RWPE2 (cell line): Measurements from ENCODE around the gene KCNG3.

ENCODE experiments used
- ATAC-seq: fragments of 200-7000 bp; cut with Tn5 transposase; 3 replicates; pipeline ENCODE4 v1.9.1; 2021; ENCODE audit warnings: low read depth
- DNase-seq: peaks from one replicate; pipeline ENCODE4 v3.0.0-alpha.2; 2020; ENCODE audit warnings: low spot score
- H3K27ac ChIP-seq: fragments of 450-650 bp; 2 replicates; pipeline ENCODE4 v1.5.1; 2017; ENCODE audit warnings: mild to moderate bottlenecking; ENCODE audit not compliant: poor library complexity, severe bottlenecking
- H3K27me3 ChIP-seq: fragments of 250-450 bp; sonication (Bioruptor Pico); 2 replicates; pipeline ENCODE4 v1.5.1; 2021; ENCODE audit warnings: mild to moderate bottlenecking, moderate library complexity; ENCODE audit not compliant: insufficient read depth, poor library complexity, severe bottlenecking
- H3K36me3 ChIP-seq: fragments of 250-450 bp; sonication (Bioruptor Pico); 2 replicates; pipeline ENCODE4 v1.5.1; 2020; ENCODE audit warnings: low read depth, mild to moderate bottlenecking, moderate library complexity
- H3K4me1 ChIP-seq: fragments of 250-450 bp; sonication (Bioruptor Pico); 2 replicates; pipeline ENCODE4 v1.5.1; 2021; ENCODE audit warnings: mild to moderate bottlenecking, moderate library complexity; ENCODE audit not compliant: insufficient read depth, poor library complexity, severe bottlenecking
- H3K4me3 ChIP-seq: fragments of 250-450 bp; sonication (Bioruptor Pico); 2 replicates; pipeline ENCODE4 v1.5.1; 2021; ENCODE audit warnings: mild to moderate bottlenecking, moderate library complexity; ENCODE audit not compliant: severe bottlenecking
- H3K9me3 ChIP-seq: fragments of 250-450 bp; sonication (Bioruptor Pico); 2 replicates; pipeline ENCODE4 v1.5.1; 2021; ENCODE audit warnings: mild to moderate bottlenecking, moderate library complexity; ENCODE audit not compliant: severe bottlenecking
- TF ChIP-seq, protein P1 (sequence below): fragments of 450-650 bp; IDR thresholded peaks from one replicate; pipeline ENCODE4 v1.5.1; 2017; ENCODE audit warnings: mild to moderate bottlenecking, moderate library complexity; ENCODE audit not compliant: poor library complexity, severe bottlenecking

KCNG3 gene

DNA sequence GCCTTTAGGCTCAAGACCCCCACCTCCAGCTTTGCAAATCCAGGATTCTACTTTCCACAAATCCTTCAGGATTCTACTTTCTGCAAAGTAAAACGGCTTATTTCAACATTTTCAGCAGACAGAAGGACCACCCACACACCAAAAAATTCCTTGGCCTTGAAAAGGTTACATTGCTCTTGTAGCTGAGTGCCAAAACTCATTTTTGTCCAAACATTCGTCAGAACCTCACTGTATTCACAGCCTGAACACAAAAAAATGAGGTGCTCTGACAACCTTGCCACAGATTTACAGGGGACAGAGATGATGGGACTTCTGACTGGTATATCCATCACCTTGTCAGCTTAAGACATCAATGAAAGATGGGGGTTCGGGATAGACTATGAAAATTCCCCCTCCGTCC, 69.7 kb downstream of the KCNG3 start:
- ATAC-seq: no peak

DNA sequence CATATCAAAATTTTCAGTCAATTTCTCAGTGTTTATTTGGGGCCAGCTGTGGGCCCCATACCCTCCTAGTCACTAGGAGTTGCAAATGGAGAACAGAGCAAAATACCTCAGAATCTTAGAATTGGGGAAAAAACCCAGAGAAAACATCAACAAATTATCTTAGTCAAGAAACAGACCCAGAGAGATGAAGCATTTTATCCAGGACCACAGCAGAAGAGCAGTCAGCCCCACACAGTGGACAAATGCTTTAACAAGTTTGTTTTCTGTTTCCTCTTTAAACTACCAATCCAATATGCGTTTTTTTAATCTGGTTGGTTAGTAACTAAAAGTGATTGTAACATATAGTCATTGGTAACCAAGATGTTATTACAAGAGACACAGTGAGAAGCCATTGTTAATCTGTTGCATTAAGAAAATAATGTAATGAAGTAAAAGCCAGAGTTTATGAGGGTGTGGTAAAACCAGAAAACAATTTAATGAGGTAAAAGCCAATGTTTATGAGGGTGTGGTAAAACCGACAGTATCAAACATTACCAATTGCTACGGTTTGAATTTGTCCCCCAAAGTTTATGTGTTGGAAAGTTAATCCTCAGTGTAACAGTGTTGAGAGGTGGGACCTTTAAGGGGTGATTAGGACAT, 72.1 kb downstream of the KCNG3 start:
- ATAC-seq: no peak
- DNase-seq: no peak
- H3K9me3 ChIP-seq: no peaks in the 10 kb centered on the region
- no peak overlapping the region for H3K4me3 ChIP-seq
- H3K27ac ChIP-seq: no peak overlapping the region
- H3K27me3 ChIP-seq: peaks cover 2% of the 10 kb centered on the region
- peaks cover 8% of the 10 kb centered on the region for H3K4me1 ChIP-seq
- H3K36me3 ChIP-seq: no peaks in the 10 kb centered on the region
- TF ChIP-seq, protein P1, sequence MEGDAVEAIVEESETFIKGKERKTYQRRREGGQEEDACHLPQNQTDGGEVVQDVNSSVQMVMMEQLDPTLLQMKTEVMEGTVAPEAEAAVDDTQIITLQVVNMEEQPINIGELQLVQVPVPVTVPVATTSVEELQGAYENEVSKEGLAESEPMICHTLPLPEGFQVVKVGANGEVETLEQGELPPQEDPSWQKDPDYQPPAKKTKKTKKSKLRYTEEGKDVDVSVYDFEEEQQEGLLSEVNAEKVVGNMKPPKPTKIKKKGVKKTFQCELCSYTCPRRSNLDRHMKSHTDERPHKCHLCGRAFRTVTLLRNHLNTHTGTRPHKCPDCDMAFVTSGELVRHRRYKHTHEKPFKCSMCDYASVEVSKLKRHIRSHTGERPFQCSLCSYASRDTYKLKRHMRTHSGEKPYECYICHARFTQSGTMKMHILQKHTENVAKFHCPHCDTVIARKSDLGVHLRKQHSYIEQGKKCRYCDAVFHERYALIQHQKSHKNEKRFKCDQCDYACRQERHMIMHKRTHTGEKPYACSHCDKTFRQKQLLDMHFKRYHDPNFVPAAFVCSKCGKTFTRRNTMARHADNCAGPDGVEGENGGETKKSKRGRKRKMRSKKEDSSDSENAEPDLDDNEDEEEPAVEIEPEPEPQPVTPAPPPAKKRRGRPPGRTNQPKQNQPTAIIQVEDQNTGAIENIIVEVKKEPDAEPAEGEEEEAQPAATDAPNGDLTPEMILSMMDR: no peak

More for the DNA sequence above, 69.7 kb downstream of the KCNG3 start:
- TF ChIP-seq, protein P1: no peak
- Histone ChIP-seq H3K4me3 (no peak overlapping the region), H3K4me1 (peaks cover 8% of the 10 kb centered on the region), H3K9me3 (no peaks in the 10 kb centered on the region), H3K27ac (no peak overlapping the region), H3K36me3 (no peaks in the 10 kb centered on the region), H3K27me3 (no peaks in the 10 kb centered on the region)
- no peak for DNase-seq

DNA sequence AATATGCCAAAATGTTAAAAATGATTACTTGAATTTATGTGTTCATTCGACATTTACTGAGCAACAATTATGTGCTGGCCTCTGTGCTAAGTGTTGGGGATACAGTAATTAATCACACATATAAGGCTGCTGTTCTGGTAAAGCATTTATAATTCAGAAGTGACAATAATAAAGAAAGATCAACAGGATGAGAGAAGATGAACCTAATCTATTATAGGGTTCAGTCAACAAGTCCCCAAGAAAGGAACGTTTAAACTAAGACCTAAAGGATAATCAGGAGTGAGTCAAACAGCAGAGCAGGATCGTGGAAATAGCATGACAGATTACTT, 72.7 kb downstream of the KCNG3 start:
- peaks cover 2% of the 10 kb centered on the region for H3K27me3 ChIP-seq
- H3K4me1 ChIP-seq: peaks cover 8% of the 10 kb centered on the region
- TF ChIP-seq, protein P1: no peak
- no peak for ATAC-seq
- no peak overlapping the region for H3K27ac ChIP-seq
- no peak overlapping the region for H3K4me3 ChIP-seq
- no peaks in the 10 kb centered on the region for H3K9me3 ChIP-seq
- DNase-seq: no peak
- no peaks in the 10 kb centered on the region for H3K36me3 ChIP-seq

DNA sequence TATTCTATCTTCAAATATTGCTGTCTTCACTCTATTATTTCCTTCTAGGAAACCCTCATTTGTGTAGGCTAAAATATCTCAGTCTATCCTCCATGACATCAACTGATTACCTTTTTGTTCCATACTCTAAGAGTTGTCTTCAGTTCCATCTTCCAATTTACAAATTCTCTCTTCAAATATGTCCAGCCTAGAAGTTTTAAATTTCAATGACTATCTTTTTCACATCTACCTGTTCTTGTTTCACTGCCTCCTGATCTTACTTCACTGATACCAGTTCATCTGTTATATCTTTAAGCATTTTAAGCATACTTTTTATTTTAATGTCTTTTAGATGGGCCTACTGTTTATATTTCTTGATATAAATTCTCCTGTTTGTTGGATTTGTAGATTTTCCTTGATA, 79.1 kb downstream of the KCNG3 start:
- H3K27me3 ChIP-seq: peaks cover 2% of the 10 kb centered on the region
- H3K4me1 ChIP-seq: no peaks in the 10 kb centered on the region
- no peak overlapping the region for H3K27ac ChIP-seq
- no peak for DNase-seq
- H3K9me3 ChIP-seq: peaks cover 3% of the 10 kb centered on the region
- ATAC-seq: no peak
- no peaks in the 10 kb centered on the region for H3K36me3 ChIP-seq
- TF ChIP-seq, protein P1: no peak
- H3K4me3 ChIP-seq: no peak overlapping the region

DNA sequence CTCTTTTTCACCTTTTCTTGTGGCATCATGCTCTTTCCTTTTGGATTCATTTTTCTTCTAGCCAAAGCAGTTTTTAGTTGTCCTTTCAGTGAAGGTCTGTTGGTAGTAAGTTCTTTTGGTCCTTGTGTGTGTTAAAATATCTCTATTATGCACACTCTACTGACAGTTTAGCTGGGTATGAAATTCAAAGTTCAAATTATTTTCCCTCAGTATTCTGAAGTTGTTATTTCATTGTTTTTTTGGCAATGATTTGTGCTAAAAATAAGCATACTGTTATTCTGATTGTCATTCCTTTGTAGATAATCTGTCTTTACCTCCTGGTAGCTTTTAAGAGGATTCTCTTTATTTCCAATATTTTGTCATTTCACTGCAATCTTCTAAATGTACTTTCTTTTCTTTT, 79.6 kb downstream of the KCNG3 start:
- H3K27me3 ChIP-seq: peaks cover 2% of the 10 kb centered on the region
- peaks cover 3% of the 10 kb centered on the region for H3K9me3 ChIP-seq
- no peaks in the 10 kb centered on the region for H3K36me3 ChIP-seq
- H3K4me1 ChIP-seq: no peaks in the 10 kb centered on the region
- no peak for ATAC-seq
- H3K4me3 ChIP-seq: no peak overlapping the region
- DNase-seq: no peak
- H3K27ac ChIP-seq: no peak overlapping the region
- TF ChIP-seq, protein P1: no peak
